ENCODE measurements around the gene COL18A1.
"Not testable (repeated sequence)": the region's sequence is repeated elsewhere in the genome, so short reads cannot be mapped to it uniquely, and the experiment has no call there.

The COL18A1 gene

DNA sequence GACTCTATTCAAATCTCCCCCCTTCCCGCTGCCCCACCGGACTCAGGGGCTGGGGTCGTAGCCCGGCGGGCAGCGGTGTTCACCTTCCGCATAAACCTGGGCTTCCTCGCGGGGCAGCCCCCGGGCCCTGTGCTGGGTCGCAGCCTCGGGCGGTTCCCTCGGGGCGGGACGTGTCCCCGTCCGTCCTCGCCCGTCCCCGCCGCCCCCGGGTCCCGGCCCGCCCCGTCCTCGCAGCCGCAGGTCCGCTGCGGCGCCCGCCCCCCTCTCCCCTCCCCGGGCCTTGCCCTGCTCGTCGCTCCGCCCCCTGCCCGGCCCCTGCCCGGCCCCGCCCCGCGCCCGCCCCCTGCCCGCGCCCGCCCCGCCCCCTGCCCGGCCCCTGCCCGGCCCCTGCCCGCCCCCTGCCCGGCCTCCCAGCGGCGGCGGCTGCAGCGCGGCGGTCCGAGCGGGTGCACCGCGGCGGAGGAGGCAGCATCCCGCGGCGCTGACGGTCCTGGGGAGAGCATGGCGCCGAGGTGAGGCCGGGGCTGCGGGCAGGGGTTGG, at the start of gene COL18A1:
Gene COL18A1 (plus strand): TSS at position 436 of the 541 bp plus-strand sequence. CDS start 66 bp downstream, at position 502.
- peak; percentile 19 to 36 for DNase-seq

DNA sequence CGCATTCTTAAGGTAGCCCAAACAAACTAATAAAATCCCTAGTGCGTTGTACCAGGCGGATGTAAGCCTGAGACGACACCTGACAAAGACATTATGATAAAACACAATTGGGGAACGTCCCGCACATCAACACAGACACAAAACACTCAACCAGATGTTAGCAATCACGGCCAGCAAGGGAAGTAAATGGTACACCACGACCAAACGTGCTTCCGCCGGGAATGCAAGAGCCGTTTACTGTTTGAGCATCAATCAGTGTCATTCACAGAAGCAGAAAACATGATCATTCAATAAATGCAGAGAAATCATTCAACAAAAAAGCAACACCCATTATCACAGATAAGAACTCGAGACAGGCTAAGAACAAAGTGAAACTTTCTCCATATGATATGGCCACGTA, 49.4 kb upstream of the COL18A1 start:
- no peak for DNase-seq

DNA sequence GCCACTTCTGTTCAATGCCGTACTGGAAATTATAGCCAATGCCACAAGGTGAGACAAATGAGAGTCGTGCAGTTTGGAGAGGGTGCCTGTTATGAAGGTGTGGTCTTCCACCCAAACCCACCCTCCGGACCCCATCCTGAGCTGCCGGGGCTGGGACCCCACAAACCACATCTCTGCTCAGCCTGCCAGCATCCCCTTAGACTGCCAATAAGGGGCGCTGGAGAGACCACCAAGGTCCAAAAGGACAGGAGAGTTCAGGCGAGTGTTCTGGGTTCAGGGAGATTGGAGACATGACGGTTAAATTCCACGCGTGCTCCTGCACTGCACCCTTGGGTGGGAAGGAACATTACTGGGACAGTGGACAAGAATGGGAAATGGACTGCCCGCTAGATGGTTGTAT, 48.7 kb upstream of the COL18A1 start:
- DNase-seq: no peak

DNA sequence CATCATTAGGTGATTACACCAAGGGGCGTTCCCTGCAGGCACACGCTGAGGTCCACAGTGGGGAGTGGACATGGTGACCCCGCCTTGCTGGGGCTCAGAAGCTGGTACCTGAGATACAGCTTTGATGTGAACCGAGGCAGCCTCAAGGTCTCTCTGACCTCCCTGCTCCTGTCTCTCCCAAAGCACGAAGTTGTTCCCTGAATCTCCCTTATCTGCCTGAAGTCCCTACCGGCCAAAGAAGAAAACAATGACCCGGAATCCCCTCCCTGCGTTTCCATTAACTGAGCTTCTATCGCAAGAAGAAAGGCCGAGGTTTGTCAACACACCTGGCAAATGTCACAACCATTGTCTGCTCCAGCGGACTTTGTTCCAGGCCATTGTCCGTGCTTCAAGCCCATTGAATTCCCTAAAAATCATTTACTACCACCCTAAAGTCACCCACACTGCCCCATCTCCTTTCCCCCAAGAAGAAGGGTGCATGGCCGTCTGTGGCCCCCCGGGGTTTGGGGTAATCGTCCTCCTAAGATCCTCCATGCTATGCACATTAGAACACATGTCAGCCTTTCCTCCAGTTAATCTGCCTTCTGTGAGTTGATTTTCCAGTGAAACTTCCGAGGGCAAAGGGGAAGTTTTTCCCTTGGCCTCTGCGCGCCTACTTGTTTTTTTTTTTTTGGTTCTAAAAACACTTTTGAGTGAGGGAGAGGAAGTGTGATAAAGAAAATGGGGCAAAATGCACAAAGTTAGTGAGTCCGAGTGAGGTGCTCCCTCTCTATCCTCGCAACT, 48.1 kb upstream of the COL18A1 start:
- no peak for DNase-seq

DNA sequence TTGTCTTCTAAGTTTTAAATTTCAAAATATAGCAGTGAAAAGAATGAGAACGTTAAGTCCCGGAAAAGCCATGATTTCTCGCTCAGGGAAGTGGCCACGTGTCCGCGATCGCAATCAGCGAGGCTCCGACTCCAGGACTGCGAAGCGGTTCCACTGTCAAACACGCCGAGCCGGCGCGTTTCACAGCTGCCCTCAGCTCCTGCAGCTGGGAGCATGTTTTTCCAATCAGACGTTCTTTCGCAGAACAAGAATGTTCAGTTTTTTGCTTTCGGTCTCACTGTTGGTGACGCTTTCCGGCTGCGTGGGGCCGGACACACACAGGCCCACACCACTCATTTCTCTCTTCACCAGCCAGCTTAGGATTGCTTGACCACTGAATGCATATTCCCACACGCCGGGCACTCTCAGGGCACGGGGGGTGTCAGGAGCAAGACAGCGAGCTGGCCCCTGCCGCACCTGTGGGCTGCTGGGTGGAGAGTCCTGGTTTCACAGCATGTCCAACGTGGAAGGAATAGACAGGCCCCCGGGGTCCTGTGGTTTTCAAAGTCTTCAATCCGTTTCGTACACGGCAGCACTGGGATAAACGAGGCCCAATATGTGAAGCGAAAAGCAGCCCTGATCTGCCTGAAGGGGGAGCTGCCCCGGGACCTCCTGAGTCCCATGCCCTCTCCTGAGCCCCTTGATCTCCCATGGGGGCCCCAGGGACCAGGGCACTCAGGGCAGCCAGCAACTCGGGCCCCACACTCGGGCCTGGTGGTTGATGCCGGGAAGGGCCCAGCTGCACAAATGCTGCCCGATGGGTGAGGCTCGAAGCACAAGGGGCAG, 47.3 kb upstream of the COL18A1 start:
- no peak for DNase-seq

DNA sequence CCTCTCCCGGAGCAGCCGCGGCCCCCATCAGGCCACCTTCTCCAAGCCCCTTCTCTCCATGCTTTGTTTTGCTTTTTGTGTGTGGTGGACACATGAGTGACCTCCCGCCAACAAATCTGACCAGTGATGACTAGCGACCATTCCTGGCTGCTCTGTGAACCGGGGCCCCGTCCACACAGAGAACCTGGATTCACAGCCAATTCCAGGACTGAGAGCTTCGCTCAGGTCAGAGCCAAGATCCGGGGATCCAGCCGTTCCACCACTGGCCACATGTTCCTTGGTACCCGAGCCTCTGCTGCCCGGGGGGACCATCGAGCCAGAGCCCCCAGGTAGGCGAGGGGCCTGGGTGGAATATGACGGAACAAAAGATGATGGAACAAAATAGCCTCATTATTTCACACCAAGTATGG, 46.7 kb upstream of the COL18A1 start:
- DNase-seq: no peak

DNA sequence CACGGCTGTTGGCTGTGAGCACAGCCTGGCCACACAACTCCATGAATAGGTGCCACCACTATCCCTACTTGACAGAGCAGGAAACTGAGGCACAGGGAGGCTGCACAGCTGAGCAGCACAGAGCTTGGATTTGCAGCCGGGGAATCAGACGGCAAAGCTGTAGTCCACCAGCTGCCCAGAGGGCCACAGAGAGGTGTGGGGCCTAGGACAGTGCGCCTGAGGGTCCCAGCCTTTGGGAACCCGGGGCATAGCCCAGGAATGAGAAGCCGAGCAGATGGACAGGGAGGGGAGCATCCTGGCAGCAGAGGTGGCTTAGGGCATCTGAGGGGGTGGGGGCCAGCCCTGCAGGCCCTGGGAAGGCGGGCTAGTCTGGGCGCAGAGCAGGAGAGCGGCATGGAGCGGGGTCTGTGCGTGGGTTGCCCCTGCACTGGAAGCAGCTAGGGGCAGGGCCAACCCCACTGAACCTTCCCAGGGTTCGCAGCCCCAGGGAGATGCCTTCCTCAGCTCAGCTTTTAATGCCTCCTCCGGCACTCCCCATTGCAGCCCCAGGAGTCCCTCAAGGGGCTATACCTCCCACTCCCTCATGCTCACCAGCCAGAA, 46.2 kb upstream of the COL18A1 start:
- no peak for DNase-seq

DNA sequence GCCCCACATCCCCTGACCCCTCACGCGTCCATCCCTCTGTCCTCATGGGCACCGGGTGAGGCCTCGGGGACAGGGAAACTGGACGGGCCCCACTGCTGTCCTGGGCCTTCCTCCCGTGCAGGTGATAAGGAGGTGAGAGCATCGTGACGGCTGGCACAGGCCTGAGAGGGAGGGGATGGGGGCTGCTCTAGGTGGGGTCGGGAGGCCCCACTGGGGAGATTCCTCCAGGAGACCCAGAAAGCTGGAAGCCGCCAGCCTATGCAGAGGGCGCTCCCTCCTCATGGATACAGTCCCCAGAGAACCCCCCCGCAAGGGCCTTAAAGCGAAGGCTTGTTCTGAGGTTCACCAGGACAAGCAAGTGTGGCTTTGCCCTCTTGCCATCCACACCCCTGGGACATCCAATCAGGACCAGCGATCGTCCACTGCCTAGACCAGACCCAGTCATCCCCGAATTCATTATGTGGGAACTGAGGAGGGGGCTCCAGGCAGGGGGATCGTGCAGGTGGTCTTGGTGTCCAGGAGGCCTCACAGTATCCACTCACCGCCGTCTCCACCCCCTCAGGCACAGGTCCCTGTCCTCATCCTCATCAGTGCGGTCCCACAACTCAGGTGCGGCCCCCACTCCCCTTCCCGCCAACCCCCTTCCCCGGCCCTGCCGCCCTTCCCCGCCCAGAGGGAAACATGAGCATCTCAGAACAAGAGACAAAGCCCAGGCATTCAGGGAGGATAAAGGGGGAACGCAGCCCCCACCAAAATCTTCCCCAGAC, 45.3 kb upstream of the COL18A1 start:
- no peak for DNase-seq

DNA sequence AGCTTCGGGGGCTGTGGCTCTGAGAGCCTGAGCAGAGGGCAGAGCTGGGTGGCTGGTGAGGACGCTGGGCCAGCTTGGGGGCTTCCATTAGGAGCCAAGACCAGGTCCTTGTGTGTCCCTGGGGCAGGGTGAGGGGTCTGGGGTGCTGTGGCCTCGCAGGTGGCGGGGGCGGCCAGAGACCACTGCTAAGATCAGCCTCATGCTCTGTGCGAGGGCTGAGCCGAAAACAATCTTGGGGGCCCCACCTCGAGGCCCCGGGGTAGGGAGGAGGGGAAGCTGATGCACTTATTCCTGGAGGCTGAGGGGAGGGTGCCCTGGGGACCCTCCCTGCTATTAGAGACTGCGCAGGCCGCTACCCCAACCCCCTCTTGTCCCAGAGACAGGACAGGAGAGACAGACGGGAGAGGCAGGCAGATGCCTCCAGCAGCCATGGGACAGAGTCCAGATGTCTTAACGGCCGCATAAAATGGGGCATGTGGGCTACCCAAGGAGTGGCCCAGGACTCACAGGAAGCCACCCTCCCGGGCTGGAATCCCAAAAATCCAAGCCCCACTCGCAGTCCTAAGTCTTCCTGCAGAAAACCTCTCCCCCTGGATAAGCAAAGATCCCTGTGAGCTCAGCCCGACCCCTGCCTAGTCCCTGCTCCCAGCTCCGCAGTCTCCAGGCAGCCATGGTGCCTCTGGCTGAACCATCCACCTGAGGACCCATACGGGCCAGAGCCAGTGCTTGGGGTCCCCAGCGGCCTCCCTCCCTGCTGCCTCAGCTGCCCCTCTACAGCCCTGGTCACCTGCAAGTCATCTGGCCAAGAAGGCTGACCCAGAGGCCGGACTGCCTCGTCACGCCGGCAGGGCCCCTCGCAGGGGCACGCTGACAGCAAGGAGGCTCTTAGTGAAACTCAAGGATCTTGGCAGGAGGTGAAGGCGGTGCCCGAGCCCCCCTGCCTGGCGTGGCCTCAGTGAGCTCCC, 43.6 kb upstream of the COL18A1 start:
- DNase-seq: no peak

DNA sequence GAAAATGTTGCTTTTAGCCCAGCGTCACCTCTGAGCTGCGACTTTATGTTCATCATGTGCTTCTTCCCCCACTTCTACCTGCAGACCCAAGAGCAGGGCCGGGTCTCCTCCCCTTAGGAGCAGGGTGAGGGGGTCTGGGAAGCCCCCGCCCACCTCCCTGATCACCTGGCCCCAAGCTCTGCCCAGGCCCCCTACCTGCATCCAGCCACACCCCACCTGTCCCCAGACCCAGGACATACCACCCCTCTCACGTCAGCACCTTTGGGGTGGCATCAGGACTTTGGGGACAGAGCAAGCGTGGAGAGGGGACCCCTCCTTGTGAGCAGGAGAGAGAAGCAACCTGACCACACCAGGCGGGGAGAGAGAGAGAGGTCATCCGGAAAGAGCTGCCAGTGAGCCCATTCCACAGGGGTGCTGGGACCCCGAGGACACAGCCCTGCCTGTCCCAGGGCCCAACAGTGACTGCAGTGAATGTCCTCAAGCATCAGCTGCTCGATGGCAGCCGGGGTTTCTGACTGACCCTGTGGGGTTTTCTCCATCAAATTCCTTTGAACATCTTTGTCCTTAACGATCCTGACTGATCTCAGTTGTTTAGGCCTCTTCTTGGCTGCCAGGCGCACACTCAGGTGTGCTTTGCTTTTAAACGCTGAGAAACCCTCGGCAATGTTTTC, 42.8 kb upstream of the COL18A1 start:
- no peak for DNase-seq

DNA sequence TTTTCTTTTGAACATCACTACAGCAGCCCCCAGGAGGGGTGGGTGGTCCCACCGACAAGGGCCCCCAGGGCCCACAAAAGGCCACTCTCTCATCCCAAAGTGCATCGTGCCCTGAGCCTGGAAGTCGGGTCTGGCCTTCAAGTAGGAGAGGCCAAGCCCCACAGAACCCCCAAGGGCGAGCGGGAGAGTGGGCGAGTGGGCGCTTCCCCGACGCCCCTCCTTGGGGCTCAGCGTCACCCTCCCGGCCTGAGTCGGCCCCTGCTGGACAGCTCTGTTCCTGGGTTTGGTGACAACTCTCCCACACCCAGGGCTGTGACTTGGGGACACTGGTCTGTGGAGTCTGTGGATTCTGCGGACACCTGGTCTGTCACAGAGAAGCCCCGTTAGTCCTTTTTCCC, 42.2 kb upstream of the COL18A1 start:
- no peak for DNase-seq

DNA sequence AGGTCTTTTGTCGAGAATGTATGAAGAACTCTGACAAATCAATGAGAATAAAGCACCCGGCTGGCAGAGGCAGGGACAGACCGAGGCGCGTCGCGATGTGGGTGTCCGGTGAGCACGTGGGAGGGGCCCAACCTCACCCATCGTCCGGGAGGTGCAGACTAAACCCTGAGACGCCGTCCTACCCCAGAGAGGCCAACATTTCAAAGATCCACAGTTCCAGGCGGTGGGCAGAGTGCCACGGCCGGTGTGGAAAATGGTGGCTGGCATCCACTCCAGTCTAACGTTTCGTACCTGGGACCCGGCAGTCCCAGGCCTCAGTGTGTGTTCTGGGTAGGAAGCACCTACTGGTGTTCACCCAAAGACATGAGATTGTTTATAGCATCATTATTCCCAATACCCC, 41.7 kb upstream of the COL18A1 start:
- not testable (repeated sequence) for DNase-seq

DNA sequence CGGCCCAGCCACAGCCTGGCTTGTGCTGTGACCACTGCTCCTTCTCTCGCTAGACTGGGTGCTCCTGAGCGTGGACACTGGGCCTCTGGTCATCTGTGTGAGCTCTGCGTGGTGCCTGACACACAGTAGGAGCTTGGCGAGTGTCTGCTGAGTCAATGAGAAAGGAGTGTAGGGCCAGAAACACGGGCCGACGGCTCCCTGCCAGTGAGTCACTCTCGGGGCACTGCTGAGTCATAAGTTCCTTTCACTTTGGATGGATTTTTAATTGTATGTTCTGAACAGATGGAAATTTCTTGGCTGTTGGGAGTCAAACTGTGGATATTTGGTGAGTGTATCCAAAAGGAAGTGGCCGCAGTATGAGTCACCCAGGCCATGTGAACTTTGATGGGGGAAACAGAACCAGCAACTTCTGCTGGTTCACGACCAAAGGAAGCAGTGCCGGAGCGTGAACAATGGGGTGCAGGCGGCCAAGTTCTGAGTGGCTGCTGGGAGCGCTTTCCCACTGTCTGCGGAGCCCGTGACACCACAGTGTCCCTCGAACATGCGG, 41.0 kb upstream of the COL18A1 start:
- DNase-seq: peak in 1 of 2 donors; percentile 11

DNA sequence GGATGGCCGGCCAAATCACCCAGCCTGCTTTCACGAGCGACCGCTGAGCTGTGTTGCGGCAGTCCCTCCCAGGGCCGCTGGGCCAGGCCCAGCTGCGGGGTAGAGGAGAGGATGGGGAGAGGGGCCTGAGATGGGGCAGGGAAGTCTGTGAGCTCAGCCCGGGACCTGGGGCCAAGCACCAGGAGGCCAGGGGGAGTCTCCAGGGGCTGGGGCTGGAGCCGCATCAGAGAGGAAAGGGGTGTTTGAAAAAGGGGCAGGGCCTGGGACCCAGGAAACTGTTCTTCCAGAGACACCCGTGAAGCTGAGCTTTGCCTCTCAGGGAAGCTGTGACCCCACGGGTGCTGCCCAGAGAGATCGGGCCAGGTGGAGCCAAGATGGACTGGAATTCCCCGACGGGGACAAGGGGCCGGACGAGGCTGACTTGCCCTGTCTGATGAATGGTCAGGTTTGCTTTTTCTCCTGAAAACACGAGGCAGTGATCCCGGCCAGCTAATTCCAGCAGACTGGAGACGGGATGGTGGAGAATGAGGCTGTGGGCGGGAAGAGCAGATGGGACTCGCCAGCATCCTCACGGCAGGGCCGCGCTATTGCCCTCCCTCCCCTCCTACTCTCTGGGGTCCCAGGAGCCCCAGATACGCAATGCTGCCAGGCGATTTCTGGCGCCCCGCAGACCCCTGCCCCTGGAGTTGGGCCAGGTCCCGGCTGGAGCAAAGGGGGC, 40.3 kb upstream of the COL18A1 start:
- DNase-seq: no peak

DNA sequence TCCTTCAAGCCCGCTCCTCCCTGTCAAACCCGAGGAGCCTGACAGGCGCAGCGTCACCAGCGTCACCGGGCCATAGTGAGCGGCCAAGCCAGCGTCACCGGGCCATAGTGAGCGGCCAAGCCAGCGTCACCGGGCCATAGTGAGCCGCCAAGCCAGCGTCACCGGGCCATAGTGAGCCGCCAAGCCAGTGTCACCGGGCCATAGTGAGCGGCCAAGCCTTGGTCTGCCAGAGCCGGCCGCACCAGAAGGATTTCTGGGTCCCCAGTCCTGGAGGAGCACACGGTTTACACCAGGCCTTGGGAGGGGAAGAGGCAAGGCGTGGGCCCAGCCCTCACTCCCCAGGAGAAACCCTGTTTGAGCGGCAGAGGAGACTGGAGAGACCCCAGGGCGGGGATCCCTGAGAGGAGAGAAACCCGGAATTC, 39.8 kb upstream of the COL18A1 start:
- DNase-seq: no peak

DNA sequence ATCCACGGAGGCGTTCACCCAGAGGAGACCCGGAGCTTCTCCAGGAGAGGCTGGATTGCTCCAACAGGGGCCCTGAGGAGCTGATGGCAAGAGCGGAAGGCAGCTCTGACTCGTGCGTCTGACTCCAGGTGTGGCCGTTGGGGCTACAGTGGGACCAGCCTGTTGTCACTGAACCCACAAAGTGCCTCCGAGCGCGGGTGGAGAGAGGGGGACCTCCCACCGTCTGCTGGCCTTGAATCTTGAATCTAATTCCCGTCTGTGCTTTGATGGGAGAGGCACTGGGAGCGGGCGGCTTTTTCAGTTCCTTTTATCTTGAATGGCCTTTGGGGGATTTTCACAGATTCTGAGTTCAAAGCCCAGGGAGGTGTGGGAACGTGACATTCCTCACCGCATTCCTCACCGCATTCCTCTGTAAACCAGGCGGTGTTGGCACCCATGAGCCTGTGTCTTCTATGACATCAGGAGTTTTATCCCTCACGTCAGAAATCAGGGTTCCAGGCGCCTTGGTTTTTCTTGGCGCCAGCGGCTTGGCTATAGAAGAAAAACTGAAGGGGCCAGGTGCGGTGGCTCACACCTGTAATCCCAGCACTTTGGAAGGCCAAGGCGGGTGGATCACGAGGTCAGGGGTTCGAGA, 39.2 kb upstream of the COL18A1 start:
- DNase-seq: no peak

DNA sequence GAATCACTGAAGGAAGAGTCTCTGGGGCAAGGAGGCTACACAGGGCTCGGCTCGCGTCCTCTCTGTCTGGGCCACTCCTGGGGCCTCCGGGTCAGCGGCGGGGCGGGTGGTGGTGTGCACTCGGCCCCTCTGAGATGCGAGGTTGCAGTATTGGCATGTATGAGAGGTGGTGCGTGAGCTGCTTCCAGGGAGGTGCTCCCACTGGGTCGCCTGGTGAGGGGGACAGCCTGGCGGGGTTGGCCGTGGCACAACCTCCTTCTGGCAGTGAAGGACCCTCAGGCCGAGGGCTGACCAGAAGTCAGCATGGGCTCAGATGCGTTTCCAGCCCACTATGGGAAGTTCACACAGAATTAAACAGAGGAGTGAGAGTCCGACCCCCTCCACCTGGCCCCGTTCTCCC, 38.5 kb upstream of the COL18A1 start:
- no peak for DNase-seq

DNA sequence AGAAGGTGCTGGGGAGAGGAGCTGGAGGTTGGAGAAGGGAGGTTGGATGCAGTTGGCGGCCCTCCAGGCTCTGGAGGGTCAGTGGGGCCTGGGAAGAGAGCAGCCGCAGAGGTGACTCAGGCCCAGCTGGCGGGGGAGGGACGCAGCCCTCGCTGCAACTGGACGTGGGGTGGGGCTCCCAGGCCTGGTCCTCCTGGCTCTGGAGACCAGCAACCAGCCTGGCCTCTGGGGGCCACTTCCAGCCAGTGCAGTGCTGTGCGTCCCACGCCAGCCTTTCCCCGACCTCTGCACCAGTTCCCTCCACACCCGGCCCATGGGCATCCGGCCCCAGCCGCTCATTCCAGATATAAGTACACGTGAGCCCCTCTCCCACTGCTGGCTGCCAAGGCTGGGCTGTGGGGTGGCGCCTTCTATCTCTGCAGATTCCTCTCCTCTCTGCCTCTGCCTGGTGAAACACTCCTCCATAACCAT, 38.0 kb upstream of the COL18A1 start:
- DNase-seq: no peak

Measured in CD4-positive, alpha-beta T cell treated with Interleukin-1 beta for 1 hour (primary cell).